Medulla oblongata (tissue), 1 donor: Measurements from ENCODE around the gene NACA2.
"Not testable (repeated sequence)": the region's sequence is repeated elsewhere in the genome, so short reads cannot be mapped to it uniquely, and the experiment has no call there.

ENCODE experiments used
- DNase-seq: peaks from one replicate; pipeline ENCODE4 v3.0.0-alpha.2; 2015; ENCODE audit errors: extremely low spot score

NACA2 gene

DNA sequence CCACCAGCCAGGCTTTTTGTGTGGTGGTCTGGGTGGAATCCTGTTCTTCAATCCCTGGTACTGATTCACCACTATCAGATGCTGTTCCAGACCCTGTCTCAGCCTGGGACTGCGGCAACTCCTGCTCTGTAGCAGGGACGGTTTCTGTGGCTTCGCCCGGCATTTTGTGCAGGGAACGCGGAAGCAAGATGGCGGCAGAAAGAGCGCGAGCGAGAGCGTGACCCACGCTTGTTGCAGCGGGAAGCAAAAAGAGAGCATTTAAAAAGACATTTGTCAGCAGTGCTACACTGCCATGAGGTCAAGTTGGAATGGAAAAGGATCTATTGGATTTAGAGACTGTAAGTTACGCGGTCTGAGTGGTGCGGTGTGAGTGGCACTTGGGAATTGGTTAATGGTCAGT is at the start of gene NACA2:
TSS of gene NACA2 (minus strand) at position 202 of the 400 bp plus-strand sequence. CDS start at position 163, 39 bp downstream.
- no peak for DNase-seq

DNA sequence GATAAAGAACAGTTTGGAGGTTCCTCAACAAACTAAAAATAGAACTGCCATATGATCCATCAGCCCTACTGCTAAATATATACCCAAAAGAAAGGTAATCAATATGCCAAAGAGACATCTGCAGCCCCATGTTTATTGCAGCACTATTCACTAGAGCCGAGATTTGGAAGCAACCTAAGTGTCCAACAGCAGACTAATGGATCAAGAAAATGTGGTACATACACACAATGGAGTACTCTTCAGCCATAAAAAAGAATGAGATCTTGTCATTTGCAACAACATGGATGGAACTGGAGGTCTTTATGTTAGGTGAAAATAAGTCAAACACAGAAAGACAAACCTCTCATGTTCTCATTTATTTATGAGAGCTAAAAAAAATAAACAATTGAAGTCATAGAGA is 48.8 kb upstream of the NACA2 start:
- no peak for DNase-seq

DNA sequence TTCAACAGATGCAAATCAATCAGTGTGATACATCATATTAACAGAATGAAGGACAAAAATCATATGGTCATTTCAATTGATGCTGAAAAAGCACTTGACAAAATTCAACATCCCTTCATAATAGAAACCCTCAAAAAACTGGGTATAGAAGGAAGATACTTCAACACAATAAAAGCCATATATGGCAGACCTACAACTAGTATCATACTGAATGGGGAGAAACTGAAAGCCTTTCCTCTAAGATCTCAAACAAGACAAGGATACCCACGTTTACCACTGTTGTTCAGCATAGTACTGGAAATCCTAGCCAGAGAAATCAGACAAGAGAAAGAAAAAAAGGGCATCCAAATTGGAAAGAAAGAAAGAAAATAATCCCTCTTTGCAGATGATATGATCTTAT is 47.1 kb upstream of the NACA2 start:
- no peak for DNase-seq

DNA sequence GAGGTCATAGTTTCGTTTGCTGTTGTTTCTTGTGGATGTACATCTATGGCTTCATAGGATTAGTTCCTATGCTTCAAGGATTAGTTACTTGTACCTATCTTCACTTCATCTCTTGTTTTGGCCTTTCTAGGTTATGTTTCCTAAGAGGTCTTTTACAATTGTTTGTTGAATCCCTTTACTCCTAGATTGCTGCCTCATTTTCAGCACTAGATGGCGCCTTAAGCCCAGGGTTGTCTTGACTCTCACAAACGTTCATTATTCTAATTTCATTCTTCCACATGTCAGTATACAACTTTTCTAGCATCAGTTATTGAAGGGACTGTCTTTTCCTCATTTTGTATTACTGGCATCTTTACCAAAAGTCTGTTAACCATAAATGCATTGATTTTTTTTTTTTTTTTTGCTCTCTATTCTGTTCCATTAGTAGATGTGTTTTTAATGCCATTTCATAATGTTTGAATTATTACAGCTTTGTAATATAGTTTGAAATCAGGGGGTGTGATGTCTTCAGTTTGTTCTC is 45.0 kb upstream of the NACA2 start:
- peak; percentile 29 for DNase-seq

DNA sequence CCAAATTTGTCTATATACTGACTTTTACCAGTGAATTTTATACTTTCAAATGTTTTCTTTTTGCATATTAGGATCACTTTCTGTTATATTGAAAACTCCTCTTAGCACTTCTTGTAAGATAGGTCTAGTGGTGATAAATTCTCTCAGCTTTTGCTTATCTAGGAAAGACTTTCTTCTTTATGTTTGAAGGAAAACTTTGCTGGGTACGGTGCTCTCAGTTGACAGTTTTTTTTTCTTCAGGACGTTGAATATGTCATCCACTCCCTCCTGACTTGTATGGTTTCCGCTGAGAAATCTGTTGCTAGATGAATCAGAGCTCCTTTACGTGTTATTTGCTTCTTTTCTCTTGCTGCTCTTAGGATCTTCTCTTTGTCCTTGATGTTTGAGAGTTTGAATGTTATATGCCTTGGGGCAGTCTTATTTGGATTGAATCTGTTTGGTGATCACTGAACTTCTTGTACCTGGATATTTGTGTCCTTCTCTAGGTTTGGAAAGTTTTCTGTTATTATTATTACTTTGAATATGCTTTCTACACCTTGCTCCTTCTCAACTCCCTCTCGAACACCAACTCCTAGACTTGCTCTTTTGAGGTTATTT is 44.0 kb upstream of the NACA2 start:
- DNase-seq: no peak

DNA sequence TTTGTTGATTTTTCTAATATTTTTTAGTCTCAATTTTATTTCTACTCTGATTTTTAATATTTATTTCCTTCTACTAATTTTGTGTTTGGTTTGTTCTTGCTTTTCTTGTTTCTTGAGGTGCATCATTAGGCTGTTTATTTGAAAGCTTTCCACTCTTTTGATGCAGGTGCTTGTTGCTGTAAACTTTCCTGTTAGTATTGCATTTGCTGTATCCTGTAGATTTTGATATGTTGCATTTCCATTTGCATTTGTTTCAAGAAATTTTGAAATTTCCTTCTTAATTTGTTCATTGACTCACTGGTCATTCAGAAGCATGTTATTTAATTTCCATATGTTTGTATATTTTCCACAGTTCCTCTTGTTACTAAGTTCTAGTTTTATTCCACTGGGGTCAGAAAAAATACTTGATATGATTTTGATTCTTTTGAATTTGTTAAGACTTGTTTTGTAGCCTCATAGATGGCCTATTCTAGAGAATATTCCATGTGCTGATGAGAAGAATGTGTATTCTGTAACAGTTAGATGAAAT is 43.1 kb upstream of the NACA2 start:
- DNase-seq: no peak

DNA sequence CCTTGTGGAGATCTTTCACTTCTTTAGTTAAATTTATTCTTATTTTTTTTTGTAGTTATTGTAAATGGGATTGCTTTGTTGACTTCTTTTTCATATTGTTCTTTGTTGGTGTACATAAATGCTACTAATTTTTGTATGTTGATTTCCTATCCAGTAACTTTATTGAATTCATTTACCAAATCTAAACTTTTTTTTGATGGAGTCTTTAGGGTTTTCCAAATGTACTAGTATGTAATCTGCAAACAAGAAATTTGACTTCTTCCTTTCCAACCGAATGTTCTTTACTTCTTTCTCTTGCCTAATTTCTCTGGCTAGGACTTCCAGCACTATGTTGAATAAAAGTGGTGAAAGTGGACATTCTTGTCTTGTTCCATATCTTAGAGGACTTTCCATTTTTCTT is 41.8 kb upstream of the NACA2 start:
- DNase-seq: no peak

DNA sequence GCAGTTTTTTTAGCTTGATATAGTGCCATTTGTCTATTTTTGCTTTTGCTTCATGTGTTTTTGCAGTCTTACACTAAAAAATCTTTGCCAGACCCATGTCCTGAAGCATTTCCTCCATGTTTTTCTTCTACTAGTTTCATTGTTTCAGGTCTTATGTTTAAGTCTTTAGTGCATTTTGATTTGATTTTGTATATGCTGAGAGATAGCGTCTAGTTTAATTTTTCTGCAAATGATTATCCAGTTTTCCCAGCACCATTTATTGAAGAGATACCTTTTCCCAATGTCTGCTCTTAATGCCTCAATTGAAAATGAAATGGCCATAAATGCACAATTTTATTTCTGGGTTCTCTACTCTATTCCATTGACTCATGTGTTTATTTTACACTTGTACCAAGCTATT is 40.8 kb upstream of the NACA2 start:
- no peak for DNase-seq

DNA sequence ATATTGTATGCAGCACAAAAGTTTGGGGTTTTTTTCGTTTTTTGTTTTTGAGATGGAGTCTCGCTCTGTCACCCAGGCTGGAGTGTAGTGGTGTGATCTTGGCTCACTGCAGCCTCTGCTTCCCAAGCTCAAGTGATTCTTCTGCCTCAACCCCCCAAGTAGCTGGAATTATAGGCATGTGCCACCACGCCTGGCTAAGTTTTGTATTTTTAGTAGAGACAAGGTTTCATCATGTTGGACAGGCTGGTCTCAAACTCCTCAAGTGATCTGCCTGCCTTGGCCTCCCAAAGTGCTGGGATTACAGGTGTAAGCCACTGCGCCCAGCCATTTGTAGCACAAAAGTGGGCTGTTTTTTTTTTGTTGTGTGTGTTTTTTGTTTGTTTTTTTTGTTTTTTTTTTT is 37.1 kb upstream of the NACA2 start:
- DNase-seq: not testable (repeated sequence)

DNA sequence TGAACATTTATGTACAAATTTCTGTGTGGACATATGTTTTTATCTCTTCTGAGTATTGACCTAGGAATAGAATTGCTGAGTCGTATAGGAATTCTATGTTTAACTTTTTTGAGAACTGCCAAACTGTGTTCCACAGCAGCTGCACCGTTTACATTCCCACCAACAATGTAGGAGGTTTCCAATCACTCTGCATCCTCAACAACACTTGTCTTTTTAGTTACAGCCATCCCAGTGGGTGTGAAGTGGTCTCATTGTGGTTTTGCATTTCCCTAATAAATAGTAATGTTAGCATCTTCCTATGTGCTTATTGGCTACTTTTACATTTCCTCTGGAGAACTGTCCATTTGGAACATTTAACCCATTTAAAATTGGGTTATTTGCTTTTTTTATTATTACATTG is 36.6 kb upstream of the NACA2 start:
- no peak for DNase-seq

DNA sequence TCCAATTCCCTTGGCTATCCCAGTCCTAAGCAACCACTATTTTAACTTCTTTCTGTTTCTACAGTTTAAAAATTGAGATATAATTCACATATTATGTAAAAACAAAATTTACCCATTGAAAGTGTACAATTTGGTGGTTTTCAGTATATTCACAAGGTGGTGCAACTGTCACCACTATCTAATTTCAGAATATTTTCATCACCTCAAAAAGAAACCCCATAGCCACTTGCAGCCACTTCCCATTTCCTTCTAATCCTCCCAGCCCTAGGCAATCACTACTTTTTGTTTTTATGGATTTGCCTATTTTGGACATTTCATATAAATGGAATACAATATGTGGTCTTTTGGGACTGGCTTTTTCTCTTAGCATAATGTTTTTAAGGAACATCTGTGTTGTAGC is 36.1 kb upstream of the NACA2 start:
- no peak for DNase-seq

DNA sequence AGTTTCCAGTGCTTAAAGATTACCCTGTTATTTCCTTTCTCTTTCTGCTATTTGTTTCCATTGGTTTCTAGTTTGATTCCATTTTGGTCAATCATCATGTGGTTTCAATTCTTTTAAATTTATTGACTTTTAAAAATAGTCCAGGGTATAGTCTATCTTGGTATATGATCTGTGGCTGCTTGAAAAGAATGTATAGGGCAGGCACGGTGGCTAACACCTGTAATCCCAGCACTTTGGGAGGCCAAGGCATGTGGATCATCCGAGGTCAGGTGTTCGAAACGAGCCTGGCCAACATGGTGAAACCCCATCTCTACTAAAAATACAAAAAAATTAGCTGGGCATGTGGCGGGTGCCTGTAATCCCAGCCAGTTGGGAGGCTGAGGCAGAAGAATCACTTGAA is 34.5 kb upstream of the NACA2 start:
- no peak for DNase-seq

DNA sequence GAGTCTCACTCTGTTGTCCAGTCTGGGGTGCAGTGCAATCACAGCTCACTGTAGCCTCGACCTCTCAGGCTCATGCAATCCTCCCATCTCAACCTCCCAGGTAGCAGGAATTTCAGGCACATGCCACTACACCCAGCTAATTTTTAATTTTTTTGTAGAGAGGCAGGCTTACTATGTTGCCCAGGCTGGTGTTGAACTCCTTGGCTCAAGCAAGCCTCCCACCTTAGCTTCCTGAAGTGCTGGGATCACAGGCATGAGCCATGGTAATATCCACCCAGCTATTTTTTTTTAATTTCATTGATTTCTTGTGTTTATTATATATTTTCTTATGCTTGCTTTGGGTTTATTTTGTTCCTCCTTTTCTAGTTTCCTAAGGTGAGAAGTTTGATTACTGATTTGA is 33.9 kb upstream of the NACA2 start:
- no peak for DNase-seq

DNA sequence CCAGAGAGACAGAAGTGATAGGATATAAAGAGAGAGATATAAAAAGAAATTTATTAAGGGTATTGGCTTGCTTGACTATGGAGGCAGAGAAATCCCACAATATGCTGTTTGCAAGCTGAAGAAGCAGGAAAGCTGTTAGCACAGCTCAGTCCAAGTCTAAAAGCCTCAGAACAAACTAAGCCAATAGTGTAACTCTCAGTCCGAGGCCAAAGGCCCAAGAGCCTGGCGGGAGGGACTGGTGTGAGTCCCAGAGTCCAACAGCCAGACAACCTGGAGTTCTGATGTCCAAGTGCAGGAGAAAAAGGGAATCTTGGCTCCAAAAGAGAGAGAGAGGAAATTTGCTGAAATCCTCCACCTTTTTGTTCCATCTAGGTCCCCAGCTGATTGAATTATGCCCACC is 30.3 kb upstream of the NACA2 start:
- no peak for DNase-seq

DNA sequence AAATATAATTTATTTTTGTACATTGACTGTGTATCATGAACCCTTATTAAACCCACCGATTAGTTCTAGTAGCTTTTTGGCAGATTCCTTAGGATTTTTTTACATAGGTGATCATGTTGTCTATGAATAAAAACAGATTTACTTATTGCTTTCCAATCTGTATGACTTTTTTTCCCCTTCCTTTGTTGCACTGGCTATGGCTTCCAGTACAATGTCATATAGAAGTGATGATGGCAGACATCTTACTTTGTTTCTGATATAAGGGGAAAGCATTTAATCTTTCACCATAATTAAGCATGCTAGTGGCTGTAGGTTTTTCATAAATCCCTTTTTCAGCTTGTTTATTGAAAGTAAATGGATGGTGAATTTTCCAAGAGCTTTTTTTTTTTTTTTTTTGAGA is 28.9 kb upstream of the NACA2 start:
- DNase-seq: no peak

DNA sequence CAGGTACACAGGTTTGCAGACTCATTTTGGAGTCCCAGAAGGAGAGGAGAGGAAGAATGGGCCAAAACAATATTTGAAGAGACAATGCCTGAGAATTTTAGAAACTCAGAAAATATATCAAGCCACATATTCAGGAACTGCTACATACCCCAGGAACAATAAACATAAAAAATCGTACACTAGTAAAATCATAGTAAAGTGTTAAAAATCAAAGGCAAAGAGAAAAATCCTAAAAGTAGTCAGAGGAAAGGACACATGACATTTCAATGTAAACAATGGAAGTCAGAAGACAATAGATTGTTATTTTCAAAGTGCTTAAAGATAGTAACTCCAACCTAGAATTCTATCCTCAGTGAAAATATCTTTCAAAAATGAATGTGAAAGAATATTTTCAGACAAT is 28.5 kb upstream of the NACA2 start:
- DNase-seq: no peak

DNA sequence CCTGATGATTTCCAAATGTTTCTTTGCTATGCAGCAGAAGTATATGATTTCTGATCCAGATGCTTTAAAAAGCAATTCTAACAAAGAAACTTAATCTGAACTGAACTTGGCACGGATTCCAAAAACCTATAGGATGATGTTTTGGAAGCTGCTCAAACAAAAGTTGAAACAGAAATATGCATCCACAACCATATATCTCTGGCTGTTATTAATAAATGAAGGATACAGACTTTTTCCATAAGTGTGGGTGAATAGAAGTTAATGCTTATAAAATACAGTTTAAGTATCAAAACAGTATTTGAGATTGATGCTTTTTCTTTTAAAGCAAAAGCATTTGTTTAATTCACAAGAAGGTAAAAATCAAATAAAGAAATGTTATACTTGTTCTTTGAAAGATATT is 27.9 kb upstream of the NACA2 start:
- no peak for DNase-seq

DNA sequence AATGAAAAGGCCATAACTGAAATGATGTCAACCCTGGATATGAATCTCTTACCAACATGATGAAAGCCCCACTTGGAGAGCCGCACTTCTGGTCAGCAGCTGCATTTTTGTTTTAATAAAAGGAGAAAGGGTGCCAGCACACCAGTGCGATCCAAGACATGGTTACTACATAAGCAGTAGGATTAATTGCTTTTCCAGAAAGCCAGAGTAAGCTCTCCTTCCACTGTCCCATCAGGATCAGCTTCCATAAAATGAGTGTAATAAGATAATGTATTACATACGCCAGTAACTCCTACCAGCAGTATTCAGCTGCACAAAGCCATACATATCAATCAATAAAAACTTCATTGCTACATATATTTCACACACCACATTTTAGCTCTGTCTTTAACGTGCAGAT is 26.3 kb upstream of the NACA2 start:
- no peak for DNase-seq

DNA sequence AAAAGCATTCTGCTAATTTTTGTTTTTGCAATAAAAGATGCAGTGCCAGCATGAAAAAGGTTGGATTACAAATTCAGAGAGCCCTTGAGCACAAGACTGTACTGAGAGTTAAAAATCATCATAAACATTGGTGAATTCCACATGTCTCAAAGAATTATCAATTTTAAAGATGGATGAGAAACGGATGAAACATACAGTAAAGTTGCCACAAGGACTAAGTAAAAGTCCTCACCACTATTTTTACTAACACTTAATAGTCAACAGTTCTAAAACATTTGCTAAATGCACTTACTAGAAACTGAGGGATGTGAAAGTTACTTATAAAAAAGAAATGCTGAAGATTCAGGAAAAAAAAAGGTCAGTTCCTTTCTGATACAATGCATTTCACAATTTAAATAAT is 25.8 kb upstream of the NACA2 start:
- DNase-seq: no peak

DNA sequence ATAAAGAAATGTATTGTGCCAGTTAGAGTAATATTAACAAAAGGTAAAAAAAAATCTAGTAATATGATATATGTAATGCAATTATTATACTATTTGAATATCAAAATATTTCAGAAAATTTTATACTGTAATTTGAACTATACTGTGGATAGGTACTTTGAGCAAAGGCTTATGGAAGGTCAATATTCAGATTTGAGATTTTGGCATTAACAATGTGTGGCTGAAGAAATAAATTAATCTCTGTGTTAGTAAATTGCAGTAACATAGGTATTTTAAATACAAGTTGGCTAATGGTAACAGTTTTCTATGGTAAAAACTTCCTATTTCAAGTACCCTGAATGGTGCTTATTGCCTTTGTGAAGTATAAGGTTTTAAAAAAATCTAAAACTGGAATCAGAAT is 23.2 kb upstream of the NACA2 start:
- no peak for DNase-seq

DNA sequence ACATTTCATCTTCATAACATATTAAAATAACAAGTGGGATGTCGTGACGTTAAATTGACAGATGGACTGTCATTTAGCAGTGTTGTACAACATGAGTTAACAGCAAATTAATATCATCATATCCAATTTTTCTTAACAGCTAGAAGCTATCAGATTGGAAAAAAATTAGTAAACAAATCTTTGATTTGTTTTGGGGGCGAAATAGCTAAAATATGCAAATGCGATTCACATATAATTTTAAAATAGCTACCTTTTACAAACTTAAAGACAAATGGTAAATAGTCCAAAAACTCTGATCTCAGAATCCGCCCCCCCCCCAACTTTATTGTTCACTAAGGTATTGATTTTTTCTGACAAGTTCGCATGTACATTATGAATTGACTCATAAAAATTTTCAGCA is 20.3 kb upstream of the NACA2 start:
- no peak for DNase-seq

DNA sequence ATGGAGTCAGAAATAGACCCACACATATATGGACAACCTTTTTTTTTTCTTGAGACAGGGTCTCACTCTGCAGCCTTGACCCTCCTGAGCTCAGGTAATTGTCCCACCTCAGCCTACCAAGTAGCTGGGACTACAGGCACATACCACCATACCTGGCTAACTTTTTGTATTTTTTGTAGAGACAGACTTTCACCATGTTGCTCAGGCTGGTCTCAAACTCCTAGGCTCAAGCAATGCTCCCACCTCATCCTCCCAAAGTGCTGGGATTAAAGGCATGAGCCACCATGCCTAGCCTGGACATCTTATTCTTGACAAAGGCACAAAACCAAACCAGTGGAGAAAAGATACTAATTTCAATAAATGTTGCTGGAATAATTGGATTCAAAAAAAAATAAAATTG is 14.7 kb upstream of the NACA2 start:
- no peak for DNase-seq

DNA sequence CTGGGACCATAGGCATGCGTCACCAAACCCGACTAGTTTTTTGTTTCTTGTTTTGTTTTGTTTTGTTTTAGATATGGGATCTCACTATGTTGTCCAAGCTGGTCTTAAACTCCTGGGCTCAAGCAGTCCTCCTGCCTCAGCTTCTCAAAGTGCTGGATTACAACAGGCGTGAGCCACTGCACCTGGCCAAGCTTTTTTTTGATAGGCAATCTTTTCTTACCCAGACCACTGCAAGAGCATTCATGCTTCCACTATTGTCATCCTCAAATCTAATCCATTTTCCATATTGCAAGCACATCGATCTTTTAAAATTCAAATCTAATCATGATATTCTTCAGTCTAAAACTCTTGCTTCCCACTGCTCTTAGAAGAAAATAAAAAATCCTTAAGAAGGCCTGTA is 10.3 kb upstream of the NACA2 start:
- DNase-seq: no peak

DNA sequence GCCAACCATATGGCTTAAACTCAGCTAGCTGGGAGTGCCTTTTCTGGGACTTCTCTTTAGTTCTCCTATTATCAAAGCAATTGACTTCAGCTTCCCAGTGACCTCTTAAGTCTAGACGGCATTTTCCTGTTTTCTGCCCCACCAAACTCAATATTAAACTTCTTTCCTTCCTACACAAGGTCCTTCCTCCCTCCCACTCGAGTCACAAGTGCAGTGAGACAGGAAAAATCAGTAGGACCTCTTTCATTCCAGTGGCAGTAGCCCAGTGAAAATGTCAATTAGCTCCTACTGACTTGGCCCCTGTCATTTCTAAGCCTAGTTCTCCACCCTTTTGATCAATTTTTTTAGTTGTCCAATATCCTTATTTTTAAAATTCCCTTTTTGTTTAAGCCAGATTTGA is 9.6 kb upstream of the NACA2 start:
- DNase-seq: no peak
